ENCODE results near the gene C2. TPM values are rescaled to one million over a fixed set of nuclear protein-coding genes. Genes with fewer than 3 reads are reported as not detected.

The C2 gene
- total RNA-seq, 1 donor from 2014 or later, result 2.4 TPM

GRCh38 chr6:31965700-31966099, 38.2 kb downstream of the C2 start:
- Mint-ChIP-seq H3K4me1 (ENCODE audit: unreplicated experiment) (peaks cover 11% of the 10 kb centered on the region), H3K4me3 (ENCODE audit: unreplicated experiment) (no peak overlapping the region), H3K36me3 (ENCODE audit: unreplicated experiment) (peaks cover 49% of the 10 kb centered on the region), H3K27ac (ENCODE audit: unreplicated experiment) (no peak overlapping the region), H3K27me3 (ENCODE audit: unreplicated experiment) (no peaks in the 10 kb centered on the region), H3K9me3 (ENCODE audit: unreplicated experiment) (no peaks in the 10 kb centered on the region)
- no peak for TF ChIP-seq CTCF (IDR thresholded peaks at IDR 0.05)
- DNase-seq (ENCODE audit: extremely low spot score, unreplicated experiment), result no peak

- Mint-ChIP-seq H3K27me3 (ENCODE audit: unreplicated experiment) (no peaks in the 10 kb centered on the region), H3K27ac (ENCODE audit: unreplicated experiment) (no peak overlapping the region), H3K9me3 (ENCODE audit: unreplicated experiment) (no peaks in the 10 kb centered on the region), H3K4me3 (ENCODE audit: unreplicated experiment) (no peak overlapping the region), H3K4me1 (ENCODE audit: unreplicated experiment) (peaks cover 19% of the 10 kb centered on the region), H3K36me3 (ENCODE audit: unreplicated experiment) (peaks cover 44% of the 10 kb centered on the region)
- TF ChIP-seq CTCF (IDR thresholded peaks at IDR 0.05), result no peak
- DNase-seq (ENCODE audit: extremely low spot score, unreplicated experiment), result no peak
Measured at GRCh38 chr6:31966506-31966905, 39.0 kb downstream of the C2 start.

GRCh38 chr6:31966997-31967925, 39.7 kb downstream of the C2 start:
- peaks cover 19% of the 10 kb centered on the region for H3K4me1 Mint-ChIP-seq (ENCODE audit: unreplicated experiment)
- TF ChIP-seq CTCF (IDR thresholded peaks at IDR 0.05), result no peak
- no peak overlapping the region for H3K4me3 Mint-ChIP-seq (ENCODE audit: unreplicated experiment)
- H3K9me3 Mint-ChIP-seq (ENCODE audit: unreplicated experiment), result no peaks in the 10 kb centered on the region
- DNase-seq (ENCODE audit: extremely low spot score, unreplicated experiment), result no peak
- H3K36me3 Mint-ChIP-seq (ENCODE audit: unreplicated experiment), result peaks cover 37% of the 10 kb centered on the region
- no peak overlapping the region for H3K27ac Mint-ChIP-seq (ENCODE audit: unreplicated experiment)
- H3K27me3 Mint-ChIP-seq (ENCODE audit: unreplicated experiment), result no peaks in the 10 kb centered on the region

DNA sequence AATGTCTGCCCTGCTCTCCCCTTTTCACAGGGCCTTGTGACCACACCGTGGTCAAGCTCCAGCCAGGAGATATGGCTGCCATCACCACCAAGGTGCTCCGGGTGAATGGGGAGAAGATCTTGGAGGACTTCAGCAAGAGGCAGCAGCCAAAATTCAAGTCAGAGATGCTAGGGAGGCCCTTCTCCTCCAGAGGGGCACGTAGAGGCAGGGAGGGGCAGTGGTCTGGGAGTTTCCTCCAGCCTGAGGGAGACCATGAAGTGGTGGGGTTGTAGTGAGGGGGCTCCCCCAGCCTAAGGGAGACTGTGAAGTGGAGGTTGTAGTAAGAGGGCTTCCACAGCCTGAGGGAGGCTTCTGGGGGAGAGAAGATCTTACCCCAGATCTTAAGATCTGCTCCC, 40.4 kb downstream of the C2 start:
- TF ChIP-seq CTCF (IDR thresholded peaks at IDR 0.05), result no peak
- Mint-ChIP-seq H3K9me3 (ENCODE audit: unreplicated experiment) (no peaks in the 10 kb centered on the region), H3K36me3 (ENCODE audit: unreplicated experiment) (peaks cover 31% of the 10 kb centered on the region), H3K4me3 (ENCODE audit: unreplicated experiment) (no peak overlapping the region), H3K27ac (ENCODE audit: unreplicated experiment) (no peak overlapping the region), H3K4me1 (ENCODE audit: unreplicated experiment) (peaks cover 24% of the 10 kb centered on the region), H3K27me3 (ENCODE audit: unreplicated experiment) (no peaks in the 10 kb centered on the region)
- no peak for DNase-seq (ENCODE audit: extremely low spot score, unreplicated experiment)

DNA sequence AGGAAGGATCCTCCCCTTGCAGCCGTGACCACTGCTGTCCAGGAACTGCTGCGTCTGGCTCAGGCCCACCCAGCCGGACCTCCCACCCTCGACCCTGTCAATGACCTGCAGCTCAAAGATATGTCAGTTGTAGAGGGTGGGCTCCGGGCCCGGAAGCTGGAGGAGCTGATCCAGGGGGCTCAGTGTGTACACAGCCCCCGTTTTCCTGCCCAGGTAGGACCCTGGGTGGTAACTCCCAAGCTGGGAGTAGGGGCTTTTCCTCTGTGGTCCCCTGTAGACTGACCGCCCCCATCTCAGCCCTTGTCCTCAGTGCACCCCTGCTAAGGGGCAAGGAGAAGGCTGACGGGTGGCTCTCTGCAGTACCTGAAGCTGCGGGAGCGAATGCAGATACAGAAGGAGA, 40.8 kb downstream of the C2 start:
- DNase-seq (ENCODE audit: extremely low spot score, unreplicated experiment), result no peak
- Mint-ChIP-seq H3K9me3 (ENCODE audit: unreplicated experiment) (no peaks in the 10 kb centered on the region), H3K4me1 (ENCODE audit: unreplicated experiment) (peaks cover 28% of the 10 kb centered on the region), H3K27ac (ENCODE audit: unreplicated experiment) (no peak overlapping the region), H3K4me3 (ENCODE audit: unreplicated experiment) (no peak overlapping the region), H3K36me3 (ENCODE audit: unreplicated experiment) (peaks cover 28% of the 10 kb centered on the region), H3K27me3 (ENCODE audit: unreplicated experiment) (no peaks in the 10 kb centered on the region)
- no peak for TF ChIP-seq CTCF (IDR thresholded peaks at IDR 0.05)

Measured in osteocyte (in vitro differentiated cells).